Gastrocnemius medialis (tissue), 4 donors: ENCODE measurements around the gene SLC26A9.

Experiments used
- POLR2A ChIP-seq, 2 donors: fragments of 450-650 bp; IDR thresholded peaks; one replicate each; pipeline ENCODE4 v1.6.1; 2017; ENCODE audit warnings: antibody characterized with exemption in 2 of 2, mild to moderate bottlenecking in 2 of 2, moderate library complexity in 2 of 2
- TF ChIP-seq, protein P1 (sequence below), 5 experiments: fragments of 450-650 bp in 3 of 5; fragments of 200-600 bp in 2 of 5; sonication (generic) in 2 of 5; IDR thresholded peaks in 4 of 5; conservative IDR thresholded peaks in 1 of 5; 1 replicate in 4 of 5; 2 replicates in 1 of 5; pipeline ENCODE4 v1.5.1; 2016 to 2019; ENCODE audit warnings: antibody characterized with exemption in 5 of 5, mild to moderate bottlenecking in 3 of 5, moderate library complexity in 3 of 5

DNA sequence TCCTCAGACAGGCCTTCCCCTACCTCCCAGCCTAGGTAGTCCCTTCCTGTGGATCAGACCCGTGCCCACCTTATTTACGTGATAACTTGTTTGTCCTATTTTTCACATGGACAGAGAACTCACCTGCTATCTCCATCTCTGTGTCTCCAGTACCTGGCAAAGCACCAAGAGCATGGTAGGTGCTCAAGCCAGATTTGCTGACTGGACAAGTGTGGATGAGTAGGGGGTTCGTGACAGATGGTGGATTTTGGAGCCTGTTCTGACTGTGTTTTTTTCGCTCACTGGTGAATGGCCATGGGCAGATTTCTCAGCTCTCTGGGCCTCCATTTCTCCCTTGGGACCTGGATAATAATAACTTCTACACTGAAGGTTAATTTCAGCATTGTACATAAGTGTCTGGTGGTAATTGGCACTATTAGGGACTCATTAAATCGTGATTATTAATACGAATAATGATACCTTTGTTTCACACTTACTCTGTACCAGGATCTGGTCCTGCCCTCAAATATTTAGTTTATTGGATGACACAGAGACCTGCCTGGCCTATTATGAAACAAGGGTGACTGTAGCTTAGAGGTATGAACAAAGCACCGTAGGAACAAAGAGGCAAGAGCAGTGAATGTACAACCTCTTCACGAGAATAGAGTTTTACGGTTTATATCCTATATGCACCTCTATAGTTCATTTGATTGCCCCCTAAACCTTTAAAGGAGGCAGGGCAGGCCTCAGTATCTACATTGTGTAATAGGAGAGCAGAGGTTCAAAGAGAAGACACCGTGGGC is 24.5 kb upstream of the SLC26A9 start:
- no peak for TF ChIP-seq POLR2A (IDR thresholded peaks at IDR 0.05)
- TF ChIP-seq, protein P1, sequence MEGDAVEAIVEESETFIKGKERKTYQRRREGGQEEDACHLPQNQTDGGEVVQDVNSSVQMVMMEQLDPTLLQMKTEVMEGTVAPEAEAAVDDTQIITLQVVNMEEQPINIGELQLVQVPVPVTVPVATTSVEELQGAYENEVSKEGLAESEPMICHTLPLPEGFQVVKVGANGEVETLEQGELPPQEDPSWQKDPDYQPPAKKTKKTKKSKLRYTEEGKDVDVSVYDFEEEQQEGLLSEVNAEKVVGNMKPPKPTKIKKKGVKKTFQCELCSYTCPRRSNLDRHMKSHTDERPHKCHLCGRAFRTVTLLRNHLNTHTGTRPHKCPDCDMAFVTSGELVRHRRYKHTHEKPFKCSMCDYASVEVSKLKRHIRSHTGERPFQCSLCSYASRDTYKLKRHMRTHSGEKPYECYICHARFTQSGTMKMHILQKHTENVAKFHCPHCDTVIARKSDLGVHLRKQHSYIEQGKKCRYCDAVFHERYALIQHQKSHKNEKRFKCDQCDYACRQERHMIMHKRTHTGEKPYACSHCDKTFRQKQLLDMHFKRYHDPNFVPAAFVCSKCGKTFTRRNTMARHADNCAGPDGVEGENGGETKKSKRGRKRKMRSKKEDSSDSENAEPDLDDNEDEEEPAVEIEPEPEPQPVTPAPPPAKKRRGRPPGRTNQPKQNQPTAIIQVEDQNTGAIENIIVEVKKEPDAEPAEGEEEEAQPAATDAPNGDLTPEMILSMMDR (IDR thresholded peaks at IDR 0.05 in 4 of 5, conservative IDR thresholded peaks at IDR 0.05 in 1 of 5) = no peak
